Karpas-422 (cell line): ENCODE results near the gene SLC49A4. TPM values are rescaled to one million over a fixed set of nuclear protein-coding genes. Genes with fewer than 3 reads are reported as not detected.

Experiments used
- DNase-seq: peaks from one replicate; pipeline ENCODE4 v3.0.0-alpha.2; 2015
- H2AFZ ChIP-seq: fragments of 200-600 bp; sonication (generic); 2 replicates; pipeline ENCODE4 v1.6.1; 2014; ENCODE audit warnings: antibody characterized with exemption, low read length, mixed read lengths
- H3K27ac ChIP-seq: fragments of 200-600 bp; sonication (generic); 2 replicates; pipeline ENCODE4 v1.5.1; 2014; ENCODE audit warnings: mild to moderate bottlenecking, low read length, moderate library complexity
- H3K27me3 ChIP-seq: fragments of 200-600 bp; sonication (generic); 2 replicates; pipeline ENCODE4 v1.6.1; 2014; ENCODE audit warnings: low read length, mixed read lengths
- H3K36me3 ChIP-seq: fragments of 200-600 bp; sonication (generic); 2 replicates; pipeline ENCODE4 v1.6.1; 2014; ENCODE audit warnings: low read length, mixed read lengths; ENCODE audit not compliant: insufficient read depth
- H3K4me1 ChIP-seq: fragments of 200-600 bp; sonication (generic); 2 replicates; pipeline ENCODE4 v1.6.1; 2014; ENCODE audit warnings: mild to moderate bottlenecking, low read length, mixed read lengths
- H3K4me2 ChIP-seq: fragments of 200-600 bp; sonication (generic); 2 replicates; pipeline ENCODE4 v1.6.1; 2014; ENCODE audit warnings: low read length, low read depth, mild to moderate bottlenecking; ENCODE audit not compliant: poor library complexity, severe bottlenecking
- H3K4me3 ChIP-seq: fragments of 200-600 bp; sonication (generic); 2 replicates; pipeline ENCODE4 v1.5.1; 2014; ENCODE audit warnings: mild to moderate bottlenecking, antibody characterized with exemption, low read length, mixed read lengths
- H3K79me2 ChIP-seq: fragments of 200-600 bp; sonication (generic); 2 replicates; pipeline ENCODE4 v1.6.1; 2014; ENCODE audit warnings: mild to moderate bottlenecking, low read length, mixed read lengths
- H3K9ac ChIP-seq: fragments of 200-600 bp; sonication (generic); 2 replicates; pipeline ENCODE4 v1.6.0; 2014; ENCODE audit warnings: low read length
- H3K9me2 ChIP-seq: fragments of 200-600 bp; sonication (generic), shearing (Covaris generic); replicated peaks from 2 replicates; pipeline ENCODE4 v1.6.0; 2014; ENCODE audit warnings: mild to moderate bottlenecking, low read length, moderate library complexity; ENCODE audit not compliant: insufficient read depth
- H3K9me3 ChIP-seq: fragments of 300-700, 200-600 bp; sonication (generic); 2 replicates; pipeline ENCODE4 v1.6.1; 2014; ENCODE audit warnings: low read length, mixed read lengths
- H4K20me1 ChIP-seq: fragments of 200-600 bp; sonication (generic); 2 replicates; pipeline ENCODE4 v1.6.1; 2014; ENCODE audit warnings: mild to moderate bottlenecking, antibody characterized with exemption, low read length, low read depth; ENCODE audit not compliant: insufficient read depth
- total RNA-seq: library from RNA; depleted of rRNA; stranded (reverse); fragments of >200 nt; shearing (Covaris generic); gene quantifications from 2 replicates; pipeline ENCODE4 v1.2.3, GENCODE V29; 2014; ENCODE audit warnings: low replicate concordance

SLC49A4 gene
- total RNA-seq, 1 experiment from 2014 or later, result 6.4 TPM

GRCh38 chr3:122892118-122892960 lies 97.5 kb downstream of the SLC49A4 start:
- Histone ChIP-seq H4K20me1 (no peaks in the 10 kb centered on the region), H3K27ac (no peak overlapping the region), H3K9me3 (no peaks in the 10 kb centered on the region), H3K4me2 (no peak overlapping the region), H3K4me1 (no peaks in the 10 kb centered on the region), H3K36me3 (no peaks in the 10 kb centered on the region), H3K4me3 (no peak overlapping the region), H3K9me2 (no peaks in the 10 kb centered on the region), H3K79me2 (no peaks in the 10 kb centered on the region), H2AFZ (no peak overlapping the region), H3K9ac (no peak overlapping the region), H3K27me3 (no peaks in the 10 kb centered on the region)
- no peak for DNase-seq

GRCh38 chr3:122893282-122893681 lies 98.4 kb downstream of the SLC49A4 start:
- no peaks in the 10 kb centered on the region for H3K79me2 ChIP-seq
- H3K27ac ChIP-seq, result no peak overlapping the region
- H3K9me2 ChIP-seq, result no peaks in the 10 kb centered on the region
- no peaks in the 10 kb centered on the region for H3K4me1 ChIP-seq
- H2AFZ ChIP-seq, result no peak overlapping the region
- no peak overlapping the region for H3K4me3 ChIP-seq
- H3K4me2 ChIP-seq, result no peak overlapping the region
- no peak for DNase-seq
- no peaks in the 10 kb centered on the region for H4K20me1 ChIP-seq
- H3K27me3 ChIP-seq, result no peaks in the 10 kb centered on the region
- H3K9ac ChIP-seq, result no peak overlapping the region
- no peaks in the 10 kb centered on the region for H3K9me3 ChIP-seq
- no peaks in the 10 kb centered on the region for H3K36me3 ChIP-seq

GRCh38 chr3:122893754-122894668 lies 99.1 kb downstream of the SLC49A4 start:
- Histone ChIP-seq H3K79me2 (no peaks in the 10 kb centered on the region), H3K4me2 (no peak overlapping the region), H3K27ac (no peak overlapping the region), H3K27me3 (no peaks in the 10 kb centered on the region), H3K4me1 (no peaks in the 10 kb centered on the region), H3K4me3 (no peak overlapping the region), H4K20me1 (no peaks in the 10 kb centered on the region), H3K9ac (no peak overlapping the region), H3K36me3 (no peaks in the 10 kb centered on the region), H3K9me2 (no peaks in the 10 kb centered on the region), H2AFZ (no peak overlapping the region), H3K9me3 (no peaks in the 10 kb centered on the region)
- no peak for DNase-seq

- Histone ChIP-seq H3K9ac (no peak overlapping the region), H3K4me3 (no peak overlapping the region), H3K9me3 (no peaks in the 10 kb centered on the region), H2AFZ (no peak overlapping the region), H4K20me1 (no peaks in the 10 kb centered on the region), H3K79me2 (no peaks in the 10 kb centered on the region), H3K9me2 (no peaks in the 10 kb centered on the region), H3K4me2 (no peak overlapping the region), H3K4me1 (no peaks in the 10 kb centered on the region), H3K27me3 (no peaks in the 10 kb centered on the region), H3K36me3 (no peaks in the 10 kb centered on the region), H3K27ac (no peak overlapping the region)
- no peak for DNase-seq
Observed at GRCh38 chr3:122898298-122898697, 103.4 kb downstream of the SLC49A4 start.

- no peaks in the 10 kb centered on the region for H3K79me2 ChIP-seq
- H3K27me3 ChIP-seq, result no peaks in the 10 kb centered on the region
- H3K4me3 ChIP-seq, result no peak overlapping the region
- H3K4me2 ChIP-seq, result no peak overlapping the region
- DNase-seq, result no peak
- no peaks in the 10 kb centered on the region for H3K9me2 ChIP-seq
- H3K9me3 ChIP-seq, result no peaks in the 10 kb centered on the region
- no peak overlapping the region for H3K9ac ChIP-seq
- no peak overlapping the region for H3K27ac ChIP-seq
- no peaks in the 10 kb centered on the region for H4K20me1 ChIP-seq
- no peaks in the 10 kb centered on the region for H3K36me3 ChIP-seq
- H3K4me1 ChIP-seq, result no peaks in the 10 kb centered on the region
- H2AFZ ChIP-seq, result no peak overlapping the region
Observed at GRCh38 chr3:122902326-122902725, 107.5 kb downstream of the SLC49A4 start.

GRCh38 chr3:122903171-122903570 lies 108.3 kb downstream of the SLC49A4 start:
- no peak overlapping the region for H2AFZ ChIP-seq
- H3K36me3 ChIP-seq, result no peaks in the 10 kb centered on the region
- H3K27me3 ChIP-seq, result no peaks in the 10 kb centered on the region
- no peaks in the 10 kb centered on the region for H3K9me3 ChIP-seq
- H3K27ac ChIP-seq, result no peak overlapping the region
- H3K79me2 ChIP-seq, result no peaks in the 10 kb centered on the region
- no peak overlapping the region for H3K4me2 ChIP-seq
- DNase-seq, result no peak
- no peaks in the 10 kb centered on the region for H4K20me1 ChIP-seq
- H3K9me2 ChIP-seq, result no peaks in the 10 kb centered on the region
- no peaks in the 10 kb centered on the region for H3K4me1 ChIP-seq
- H3K4me3 ChIP-seq, result no peak overlapping the region
- H3K9ac ChIP-seq, result no peak overlapping the region

GRCh38 chr3:122907471-122907870 lies 112.6 kb downstream of the SLC49A4 start:
- Histone ChIP-seq H3K36me3 (no peaks in the 10 kb centered on the region), H4K20me1 (no peaks in the 10 kb centered on the region), H3K27me3 (no peaks in the 10 kb centered on the region), H3K9ac (no peak overlapping the region), H2AFZ (no peak overlapping the region), H3K4me3 (no peak overlapping the region), H3K9me3 (no peaks in the 10 kb centered on the region), H3K9me2 (no peaks in the 10 kb centered on the region), H3K4me1 (no peaks in the 10 kb centered on the region), H3K4me2 (no peak overlapping the region), H3K79me2 (no peaks in the 10 kb centered on the region), H3K27ac (no peak overlapping the region)
- no peak for DNase-seq

GRCh38 chr3:122908251-122908650 lies 113.4 kb downstream of the SLC49A4 start:
- H3K4me2 ChIP-seq, result no peak overlapping the region
- no peaks in the 10 kb centered on the region for H3K36me3 ChIP-seq
- no peaks in the 10 kb centered on the region for H3K9me2 ChIP-seq
- no peaks in the 10 kb centered on the region for H3K79me2 ChIP-seq
- no peak overlapping the region for H3K9ac ChIP-seq
- H3K27me3 ChIP-seq, result no peaks in the 10 kb centered on the region
- no peaks in the 10 kb centered on the region for H3K9me3 ChIP-seq
- DNase-seq, result no peak
- H2AFZ ChIP-seq, result no peak overlapping the region
- H4K20me1 ChIP-seq, result no peaks in the 10 kb centered on the region
- H3K4me1 ChIP-seq, result no peaks in the 10 kb centered on the region
- no peak overlapping the region for H3K4me3 ChIP-seq
- H3K27ac ChIP-seq, result no peak overlapping the region
